Esophagus squamous epithelium (tissue), 5 donors: ENCODE data around the gene SLC35E1. TPM values are rescaled to one million over a fixed set of nuclear protein-coding genes. Genes with fewer than 3 reads are reported as not detected.
A peak's percentile ranks its signal among the peaks of the same experiment; 100 is the strongest.

Experiments used
- DNase-seq: peaks from one replicate; lab custom pipeline; 2025; lab: John Stamatoyannopoulos, UW
- H3K27ac ChIP-seq, 4 donors: fragments of 200-600 bp; sonication (generic); one replicate each; pipeline ENCODE4 v1.5.1; 2016 to 2019; ENCODE audit warnings: mild to moderate bottlenecking in 1 of 4
- H3K27me3 ChIP-seq, 4 donors: fragments of 200-600 bp; sonication (generic); 1 replicate in 3 of 4; 2 replicates in 1 of 4; pipeline versions ENCODE4 v1.5.1 to v1.6.0; 2017 to 2021; ENCODE audit warnings: antibody characterized with exemption in 1 of 4
- H3K36me3 ChIP-seq, 3 donors: fragments of 200-600 bp; sonication (generic); one replicate each; pipeline ENCODE4 v1.5.1; 2016 to 2019
- H3K4me1 ChIP-seq, 3 donors: fragments of 200-600 bp; sonication (generic); one replicate each; pipeline ENCODE4 v1.5.1; 2017 to 2019
- H3K4me3 ChIP-seq, 4 donors: fragments of 200-600 bp; sonication (generic); 1 replicate in 3 of 4; 2 replicates in 1 of 4; pipeline ENCODE4 v1.5.1; 2016 to 2019; ENCODE audit warnings: mild to moderate bottlenecking in 2 of 4, moderate library complexity in 1 of 4
- H3K9me3 ChIP-seq, 3 donors: fragments of 200-600 bp; sonication (generic); one replicate each; pipeline ENCODE4 v1.5.1; 2016 to 2019
- CTCF ChIP-seq, 6 experiments: fragments of 450-650 bp in 4 of 6; fragments of 200-600 bp in 2 of 6; sonication (generic) in 2 of 6; IDR thresholded peaks; one replicate each; pipeline ENCODE4 v1.5.1; 2016 to 2019; ENCODE audit warnings: antibody characterized with exemption in 6 of 6, mild to moderate bottlenecking in 4 of 6, moderate library complexity in 4 of 6
- POLR2A ChIP-seq, 4 donors: fragments of 450-650 bp; IDR thresholded peaks; one replicate each; pipeline ENCODE4 v1.6.1; 2017; ENCODE audit warnings: antibody characterized with exemption in 4 of 4, mild to moderate bottlenecking in 4 of 4, moderate library complexity in 3 of 4
- WGBS, 2 donors: methylation state at CpG; one replicate each; pipeline ENCODE4 v1.1.5; 2018; 5-methylcytosine and 5-hydroxymethylcytosine counted together
- intact Hi-C: fragments of 100-400 bp; cut with DNase I; formaldehyde crosslinking; loops from one replicate; pipeline ENCODE4 v1.15.0; 2022
- total RNA-seq, 4 donors: library from RNA; depleted of rRNA; stranded (reverse); fragments of >200 nt; gene quantifications; one replicate each; pipeline ENCODE4 v1.1.0, GENCODE V29; 2016
- donor health status: DM: yes; HTN: yes; CAD: no.

The SLC35E1 gene
- total RNA-seq, 4 donors from 2014 or later = 22.6 to 29.4 (median 25.3) TPM

DNA sequence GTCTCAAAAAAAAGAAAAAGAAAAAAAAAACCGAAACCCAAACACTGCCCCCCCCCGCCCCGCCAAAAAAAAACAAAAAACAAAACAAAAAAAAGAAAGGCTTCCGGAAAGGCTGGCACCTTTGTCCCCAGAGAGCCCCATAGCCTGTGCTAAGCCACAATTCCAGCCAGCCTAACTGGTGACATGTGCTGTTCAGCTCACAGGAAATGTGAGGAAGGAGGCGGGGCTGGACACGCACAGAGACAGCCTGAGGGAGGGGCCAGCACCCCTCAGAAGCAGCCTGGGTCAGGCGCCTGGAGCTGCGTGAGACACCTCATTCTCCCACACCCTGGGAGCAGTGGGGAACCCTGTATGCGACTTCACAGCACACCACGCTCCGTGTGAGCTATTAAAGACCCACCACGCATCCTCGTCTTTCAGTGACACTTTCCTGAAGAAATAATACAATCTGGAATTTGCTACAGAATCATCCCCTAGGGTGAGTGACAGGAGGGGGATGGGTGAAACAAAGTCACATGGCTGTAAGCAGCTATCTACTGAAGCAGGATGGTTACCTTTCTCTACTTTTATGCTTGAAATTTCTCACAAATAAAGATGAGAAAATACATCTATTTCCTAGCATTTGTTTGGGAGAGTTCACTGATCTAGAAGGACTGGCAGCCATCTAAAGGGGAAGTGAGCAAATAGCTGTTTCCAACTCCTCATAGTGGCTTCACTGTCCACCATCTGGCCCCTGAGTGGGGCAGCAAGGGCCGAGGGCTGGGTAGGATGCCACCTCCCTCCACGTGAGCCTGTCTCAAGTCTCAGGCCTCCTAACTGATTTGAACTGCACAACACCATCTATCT lies 12.3 kb upstream of the SLC35E1 start:
- intact Hi-C loops = no loop called here
- no peak for TF ChIP-seq CTCF (IDR thresholded peaks at IDR 0.05)
- TF ChIP-seq POLR2A (IDR thresholded peaks at IDR 0.05) = peak in 2 of 4 donors; percentile 58 to 80
- DNase-seq = peak; percentile 57
- Histone ChIP-seq H3K4me3 (peak overlapping the region in 3 of 4 donors; percentile 2 to 46 (median 18)), H3K9me3 (no peaks in the 10 kb centered on the region), H3K36me3 (peaks cover 0 to 2% (median 0%) of the 10 kb centered on the region in 3 donors), H3K27me3 (no peaks in the 10 kb centered on the region), H3K27ac (peak overlapping the region; percentile 28 to 85 (median 72)), H3K4me1 (peaks cover 48 to 95% (median 74%) of the 10 kb centered on the region in 3 donors)
- WGBS, 2 donors = 4 to 8% methylated on average over 10 to 15 of the region's 15 CpGs

GRCh38 chr19:16582486-16583261 lies 10.5 kb upstream of the SLC35E1 start:
- Histone ChIP-seq H3K9me3 (no peaks in the 10 kb centered on the region), H3K36me3 (peaks cover 0 to 20% (median 4%) of the 10 kb centered on the region in 3 donors), H3K4me3 (no peak overlapping the region), H3K4me1 (peaks cover 33 to 86% (median 60%) of the 10 kb centered on the region in 3 donors), H3K27ac (peak overlapping the region in 2 of 4 donors; percentile 41 to 78), H3K27me3 (no peaks in the 10 kb centered on the region)
- intact Hi-C loops = no loop called here
- 72 to 93% methylated on average over 5 to 10 of the region's 10 CpGs for WGBS, 2 donors
- DNase-seq = no peak
- TF ChIP-seq CTCF (IDR thresholded peaks at IDR 0.05) = no peak
- TF ChIP-seq POLR2A (IDR thresholded peaks at IDR 0.05) = no peak

DNA sequence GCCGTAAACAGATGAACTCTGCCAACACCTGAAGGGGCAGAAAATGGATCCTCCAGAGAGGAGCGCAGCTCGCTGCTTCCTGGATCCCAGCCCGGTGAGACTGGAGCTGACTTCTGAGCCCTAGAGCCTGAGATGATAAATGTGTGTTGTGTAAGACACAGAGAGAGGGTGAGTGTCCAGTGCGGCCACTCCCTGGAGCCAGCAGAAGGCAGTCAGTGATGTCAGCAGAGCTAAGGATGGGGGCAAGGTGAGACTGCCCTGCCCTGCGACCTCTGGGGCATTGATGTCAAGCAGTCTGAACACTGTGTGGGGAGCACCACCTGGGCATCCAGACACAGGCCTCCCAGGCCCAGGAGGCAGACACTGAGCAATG lies 9.7 kb upstream of the SLC35E1 start:
- intact Hi-C loops = no loop called here
- 77 to 100% methylated on average over 1 to 4 of the region's 6 CpGs for WGBS, 2 donors
- no peak overlapping the region for H3K4me3 ChIP-seq

GRCh38 chr19:16581145-16581970 lies 9.1 kb upstream of the SLC35E1 start:
- DNase-seq = no peak
- no peak for TF ChIP-seq POLR2A (IDR thresholded peaks at IDR 0.05)
- no peak for TF ChIP-seq CTCF (IDR thresholded peaks at IDR 0.05)
- Histone ChIP-seq H3K4me1 (peaks cover 20 to 73% (median 47%) of the 10 kb centered on the region in 3 donors), H3K27ac (peak overlapping the region in 3 of 4 donors; percentile 8 to 41 (median 9)), H3K36me3 (peaks cover 6 to 33% (median 11%) of the 10 kb centered on the region in 3 donors), H3K27me3 (no peaks in the 10 kb centered on the region), H3K9me3 (no peaks in the 10 kb centered on the region), H3K4me3 (no peak overlapping the region)
- intact Hi-C loops = no loop called here
- WGBS, 2 donors = 68 to 89% methylated on average over 7 to 10 of the region's 12 CpGs

More for the DNA sequence above, 9.7 kb upstream of the SLC35E1 start:
- DNase-seq = no peak
- peaks cover 26 to 79% (median 53%) of the 10 kb centered on the region in 3 donors for H3K4me1 ChIP-seq
- no peaks in the 10 kb centered on the region for H3K9me3 ChIP-seq
- no peak for TF ChIP-seq CTCF (IDR thresholded peaks at IDR 0.05)
- TF ChIP-seq POLR2A (IDR thresholded peaks at IDR 0.05) = no peak
- peaks cover 6 to 27% (median 6%) of the 10 kb centered on the region in 3 donors for H3K36me3 ChIP-seq
- no peaks in the 10 kb centered on the region for H3K27me3 ChIP-seq
- H3K27ac ChIP-seq = peak overlapping the region in 2 of 4 donors; percentile 8 to 41
